Natural killer cell (primary cell): Measurements from ENCODE around the gene LIPG. TPM values are rescaled to one million over a fixed set of nuclear protein-coding genes. Genes with fewer than 3 reads are reported as not detected.

Experiments
- ATAC-seq, 3 donors: fragments of 150-1000 bp in 2 of 3; fragments of 200-7000 bp in 1 of 3; cut with Tn5 transposase; 1 replicate in 1 of 3; 2 replicates in 2 of 3; pipeline ENCODE4 v1.10.0; 2021; ENCODE audit warnings: mild to moderate bottlenecking in 2 of 3, moderate library complexity in 2 of 3
- DNase-seq, 2 donors: peaks; one replicate each; pipeline versions ENCODE4 v3.0.0 to v3.0.0-alpha.2; 2013 to 2021; ENCODE audit warnings: mixed read lengths in 1 of 2
- H3K27ac ChIP-seq: one replicate; pipeline ENCODE4 v1.5.1; 2013; ENCODE audit warnings: mild to moderate bottlenecking, low read length
- H3K27me3 ChIP-seq: one replicate; pipeline ENCODE4 v1.6.1; 2013; ENCODE audit warnings: low read length; ENCODE audit not compliant: control insufficient read depth, insufficient read depth
- H3K36me3 ChIP-seq: one replicate; pipeline ENCODE4 v1.6.1; 2013; ENCODE audit warnings: low read length; ENCODE audit not compliant: control insufficient read depth, insufficient read depth
- H3K4me1 ChIP-seq: one replicate; pipeline ENCODE4 v1.6.1; 2013; ENCODE audit warnings: low read length; ENCODE audit not compliant: control insufficient read depth, insufficient read depth
- H3K4me3 ChIP-seq: one replicate; pipeline ENCODE4 v1.5.1; 2013; ENCODE audit warnings: low read length
- H3K9me3 ChIP-seq: one replicate; pipeline ENCODE4 v1.6.1; 2013; ENCODE audit warnings: low read length; ENCODE audit not compliant: control insufficient read depth, insufficient read depth
- H3K27ac Mint-ChIP-seq, 2 donors: one replicate each; pipeline ENCODE4 v1.8.0; 2022; ENCODE audit warnings: mild to moderate bottlenecking in 2 of 2, mixed read lengths in 2 of 2, moderate library complexity in 1 of 2
- H3K27me3 Mint-ChIP-seq, 2 donors: one replicate each; pipeline ENCODE4 v1.8.0; 2022; ENCODE audit warnings: low read depth in 2 of 2, mixed read lengths in 2 of 2
- H3K36me3 Mint-ChIP-seq: one replicate; pipeline ENCODE4 v1.8.0; 2022; ENCODE audit warnings: mixed read lengths
- H3K4me1 Mint-ChIP-seq, 2 donors: one replicate each; pipeline ENCODE4 v1.8.0; 2022; ENCODE audit warnings: mixed read lengths in 2 of 2
- H3K4me3 Mint-ChIP-seq: one replicate; pipeline ENCODE4 v1.8.0; 2022; ENCODE audit warnings: mild to moderate bottlenecking, moderate library complexity, mixed read lengths
- H3K9me3 Mint-ChIP-seq, 2 donors: one replicate each; pipeline ENCODE4 v1.8.0; 2022; ENCODE audit warnings: mixed read lengths in 2 of 2
- WGBS: methylation state at CpG from one replicate; pipeline ENCODE4 v1.1.7; 2013; ENCODE audit warnings: missing lambda C conversion rate; ENCODE audit not compliant: insufficient coverage; 5-methylcytosine and 5-hydroxymethylcytosine counted together
- intact Hi-C: fragments of 100-400 bp; cut with micrococcal nuclease; formaldehyde crosslinking; loops from one replicate; pipeline ENCODE4 v1.14.2; 2022
- total RNA-seq, 4 donors: library from RNA; stranded (reverse); fragments of 120-200 nt in 1 of 4; gene quantifications; one replicate each; pipeline versions ENCODE4 v1.2.3 to v1.2.4, GENCODE V29; 2013 to 2022
- TF ChIP-seq, protein P1 (sequence below): fragments of 200-600 bp; IDR thresholded peaks from one replicate; pipeline ENCODE4 v1.8.0; 2022; ENCODE audit warnings: antibody characterized with exemption

LIPG gene
- total RNA-seq, 3 donors from 2014 or later (not counting 1 experiment from before 2014, with no cell fraction given) = 0.48 TPM; not detected in 2

DNA sequence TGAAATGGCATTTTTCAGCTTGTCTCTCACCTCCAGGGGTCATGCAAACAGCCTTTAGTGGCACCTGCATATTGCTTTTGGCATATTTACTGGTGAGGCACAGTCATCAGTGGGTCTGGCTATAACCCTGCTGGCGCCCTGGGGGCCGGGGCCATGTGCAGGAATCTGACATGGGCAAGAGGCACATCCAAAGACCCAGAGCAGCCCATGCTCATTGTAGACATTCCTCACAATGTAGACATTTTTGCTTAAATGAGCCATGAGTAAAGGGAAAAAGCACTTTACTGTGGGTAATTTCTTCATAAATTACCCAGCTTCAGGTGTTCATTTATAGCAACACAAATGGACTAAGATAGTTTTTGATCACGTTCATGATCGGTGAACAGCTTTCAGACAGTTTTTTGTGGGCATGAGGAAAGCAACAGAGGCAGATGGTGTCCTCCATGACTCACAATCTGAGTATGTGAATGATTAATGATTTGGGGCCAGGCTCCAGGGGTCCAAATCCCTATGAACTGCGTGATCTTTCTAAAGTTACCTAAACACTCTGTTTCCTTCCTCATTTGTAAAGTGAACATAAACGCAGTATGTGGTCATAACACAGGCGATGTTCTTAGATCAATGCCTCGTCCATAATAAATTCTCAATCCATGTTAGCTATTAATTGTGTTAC lies 85.8 kb downstream of the LIPG start:
- Histone ChIP-seq H3K27ac (no peak overlapping the region), H3K4me1 (no peaks in the 10 kb centered on the region), H3K36me3 (no peaks in the 10 kb centered on the region), H3K27me3 (no peaks in the 10 kb centered on the region), H3K9me3 (no peaks in the 10 kb centered on the region), H3K4me3 (no peak overlapping the region)
- no peak overlapping the region for H3K4me3 Mint-ChIP-seq
- H3K27me3 Mint-ChIP-seq = peaks cover 0 to 3% of the 10 kb centered on the region in 2 donors
- intact Hi-C loops = no loop called here
- no peak for DNase-seq
- no peaks in the 10 kb centered on the region for H3K9me3 Mint-ChIP-seq
- no peaks in the 10 kb centered on the region for H3K36me3 Mint-ChIP-seq
- ATAC-seq = no peak
- H3K27ac Mint-ChIP-seq = no peak overlapping the region
- H3K4me1 Mint-ChIP-seq = no peaks in the 10 kb centered on the region
- TF ChIP-seq, protein P1, sequence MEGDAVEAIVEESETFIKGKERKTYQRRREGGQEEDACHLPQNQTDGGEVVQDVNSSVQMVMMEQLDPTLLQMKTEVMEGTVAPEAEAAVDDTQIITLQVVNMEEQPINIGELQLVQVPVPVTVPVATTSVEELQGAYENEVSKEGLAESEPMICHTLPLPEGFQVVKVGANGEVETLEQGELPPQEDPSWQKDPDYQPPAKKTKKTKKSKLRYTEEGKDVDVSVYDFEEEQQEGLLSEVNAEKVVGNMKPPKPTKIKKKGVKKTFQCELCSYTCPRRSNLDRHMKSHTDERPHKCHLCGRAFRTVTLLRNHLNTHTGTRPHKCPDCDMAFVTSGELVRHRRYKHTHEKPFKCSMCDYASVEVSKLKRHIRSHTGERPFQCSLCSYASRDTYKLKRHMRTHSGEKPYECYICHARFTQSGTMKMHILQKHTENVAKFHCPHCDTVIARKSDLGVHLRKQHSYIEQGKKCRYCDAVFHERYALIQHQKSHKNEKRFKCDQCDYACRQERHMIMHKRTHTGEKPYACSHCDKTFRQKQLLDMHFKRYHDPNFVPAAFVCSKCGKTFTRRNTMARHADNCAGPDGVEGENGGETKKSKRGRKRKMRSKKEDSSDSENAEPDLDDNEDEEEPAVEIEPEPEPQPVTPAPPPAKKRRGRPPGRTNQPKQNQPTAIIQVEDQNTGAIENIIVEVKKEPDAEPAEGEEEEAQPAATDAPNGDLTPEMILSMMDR = no peak
- WGBS = 73% methylated on average over 8 of the region's 8 CpGs

DNA sequence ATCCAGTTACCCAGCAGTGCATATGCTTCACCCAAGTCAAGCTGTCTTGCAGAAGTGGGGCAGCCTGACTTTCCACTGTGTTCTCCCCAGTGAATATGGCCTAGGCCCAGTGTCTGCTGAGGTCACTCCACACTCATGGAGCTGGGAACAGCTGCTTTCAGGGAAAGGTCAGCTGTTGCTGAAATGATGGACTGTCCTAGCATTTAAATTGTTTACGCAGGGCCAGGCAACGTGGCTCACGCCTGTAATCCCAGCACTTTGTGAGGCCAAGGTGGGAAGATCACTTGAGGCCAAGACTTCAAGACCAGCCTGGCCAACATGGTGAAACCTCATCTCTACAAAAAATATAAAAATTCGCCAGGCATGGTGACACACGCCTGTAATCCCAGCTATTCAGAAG lies 86.5 kb downstream of the LIPG start:
- no peaks in the 10 kb centered on the region for H3K4me1 ChIP-seq
- H3K27me3 ChIP-seq = no peaks in the 10 kb centered on the region
- TF ChIP-seq, protein P1 = no peak
- peaks cover 0 to 4% of the 10 kb centered on the region in 2 donors for H3K4me1 Mint-ChIP-seq
- no peaks in the 10 kb centered on the region for H3K36me3 ChIP-seq
- no peaks in the 10 kb centered on the region for H3K9me3 ChIP-seq
- H3K4me3 ChIP-seq = no peak overlapping the region
- no peaks in the 10 kb centered on the region for H3K36me3 Mint-ChIP-seq
- no peak overlapping the region for H3K27ac ChIP-seq
- no peak overlapping the region for H3K27ac Mint-ChIP-seq
- no peak overlapping the region for H3K4me3 Mint-ChIP-seq
- WGBS = 70% methylated on average over 5 of the region's 5 CpGs
- intact Hi-C loops = no loop called here
- H3K9me3 Mint-ChIP-seq = no peaks in the 10 kb centered on the region
- ATAC-seq = no peak
- DNase-seq = no peak
- peaks cover 0 to 3% of the 10 kb centered on the region in 2 donors for H3K27me3 Mint-ChIP-seq

Other genes starting within 250 kb of the LIPG start
- 10 to 100 TPM; 78.2 to 81.3 (median 78.4) TPM for gene DYM, start 101.4 kb upstream of the LIPG start, total RNA-seq
- gene C18orf32, start 74.8 kb upstream of the LIPG start, total RNA-seq = 10 to 100 TPM; 18.8 to 28.0 (median 23.9) TPM
- gene RPL17, start 69.6 kb upstream of the LIPG start, total RNA-seq = 1,000 to 10,000 TPM; 1,115 to 1,338 (median 1,336) TPM